Measurements from ENCODE around the gene CDC14B.
A peak's percentile ranks its signal among the peaks of the same experiment; 100 is the strongest.
"Not testable (repeated sequence)": the region's sequence is repeated elsewhere in the genome, so short reads cannot be mapped to it uniquely, and the experiment has no call there.

CDC14B gene

GRCh38 chr9:96619491-96620180 is at the start of gene CDC14B:
Gene CDC14B, minus strand, starts transcription at chr9:96619843. Its CDS starts 465 bp downstream, at chr9:96619378.
- H3K4me3 ChIP-seq = peak within 1 kb of the TSS; percentile 80
- H3K27ac ChIP-seq = peak within 1 kb of the TSS; percentile 59 to 90
- DNase-seq (ENCODE audit: low spot score) = peak; percentile 85
- TF ChIP-seq, protein P1, sequence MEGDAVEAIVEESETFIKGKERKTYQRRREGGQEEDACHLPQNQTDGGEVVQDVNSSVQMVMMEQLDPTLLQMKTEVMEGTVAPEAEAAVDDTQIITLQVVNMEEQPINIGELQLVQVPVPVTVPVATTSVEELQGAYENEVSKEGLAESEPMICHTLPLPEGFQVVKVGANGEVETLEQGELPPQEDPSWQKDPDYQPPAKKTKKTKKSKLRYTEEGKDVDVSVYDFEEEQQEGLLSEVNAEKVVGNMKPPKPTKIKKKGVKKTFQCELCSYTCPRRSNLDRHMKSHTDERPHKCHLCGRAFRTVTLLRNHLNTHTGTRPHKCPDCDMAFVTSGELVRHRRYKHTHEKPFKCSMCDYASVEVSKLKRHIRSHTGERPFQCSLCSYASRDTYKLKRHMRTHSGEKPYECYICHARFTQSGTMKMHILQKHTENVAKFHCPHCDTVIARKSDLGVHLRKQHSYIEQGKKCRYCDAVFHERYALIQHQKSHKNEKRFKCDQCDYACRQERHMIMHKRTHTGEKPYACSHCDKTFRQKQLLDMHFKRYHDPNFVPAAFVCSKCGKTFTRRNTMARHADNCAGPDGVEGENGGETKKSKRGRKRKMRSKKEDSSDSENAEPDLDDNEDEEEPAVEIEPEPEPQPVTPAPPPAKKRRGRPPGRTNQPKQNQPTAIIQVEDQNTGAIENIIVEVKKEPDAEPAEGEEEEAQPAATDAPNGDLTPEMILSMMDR (IDR thresholded peaks at IDR 0.05) = no peak

DNA sequence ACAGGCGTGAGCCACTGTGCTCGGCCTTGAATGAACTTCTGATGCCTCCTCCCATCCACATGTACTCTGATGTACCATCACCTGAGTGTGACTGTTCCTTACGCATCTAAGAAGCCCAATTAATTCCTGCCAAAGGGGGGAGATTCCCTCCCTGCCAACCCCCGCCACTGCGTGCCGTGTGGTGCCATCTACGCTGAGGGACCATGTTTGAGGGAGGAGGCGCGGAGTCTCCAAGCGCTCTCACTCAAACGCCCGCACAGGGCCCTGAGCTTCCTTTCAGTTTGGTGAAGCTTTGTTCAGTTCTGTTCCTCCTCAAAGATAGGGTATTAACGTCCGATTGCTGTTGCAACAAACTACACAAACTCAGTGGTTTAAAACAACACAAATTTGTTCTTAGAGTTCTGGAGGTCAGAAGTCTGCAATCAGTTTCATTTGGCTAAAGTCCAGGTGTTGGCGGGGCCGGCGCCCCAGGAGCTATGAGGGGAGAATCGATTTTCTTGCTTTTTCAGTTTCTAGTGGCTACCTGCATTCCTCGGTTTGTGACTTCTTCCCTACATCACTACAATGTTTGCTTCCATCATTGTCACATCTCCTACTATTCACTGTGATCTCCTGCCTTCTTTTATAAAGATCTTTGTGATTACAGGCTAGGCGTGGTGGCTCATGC is 49.4 kb upstream of the CDC14B start:
- Histone ChIP-seq H3K4me3 (no peak overlapping the region), H3K27ac (no peak overlapping the region)
- TF ChIP-seq, protein P1 (IDR thresholded peaks at IDR 0.05) = no peak
- DNase-seq (ENCODE audit: low spot score) = no peak

DNA sequence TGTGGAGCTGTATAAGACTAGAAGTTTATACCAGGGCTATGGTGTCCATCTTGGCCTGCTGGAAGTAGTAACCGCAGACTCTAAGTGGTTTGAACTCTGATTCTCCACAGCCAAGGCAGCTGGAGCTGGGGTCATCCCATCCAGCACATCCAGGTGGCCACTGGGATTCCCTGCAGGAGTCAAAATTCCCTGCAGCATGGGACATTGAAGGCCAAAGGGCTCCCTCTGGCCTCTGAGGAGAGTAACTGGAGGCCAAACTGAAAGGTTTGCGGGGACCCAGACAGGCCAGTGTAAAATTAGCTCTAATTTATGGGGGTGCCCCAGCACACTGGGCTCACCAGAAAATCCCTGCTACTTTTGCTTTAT is 47.7 kb upstream of the CDC14B start:
- no peak overlapping the region for H3K27ac ChIP-seq
- TF ChIP-seq, protein P1 (IDR thresholded peaks at IDR 0.05) = no peak
- DNase-seq (ENCODE audit: low spot score) = no peak
- no peak overlapping the region for H3K4me3 ChIP-seq

DNA sequence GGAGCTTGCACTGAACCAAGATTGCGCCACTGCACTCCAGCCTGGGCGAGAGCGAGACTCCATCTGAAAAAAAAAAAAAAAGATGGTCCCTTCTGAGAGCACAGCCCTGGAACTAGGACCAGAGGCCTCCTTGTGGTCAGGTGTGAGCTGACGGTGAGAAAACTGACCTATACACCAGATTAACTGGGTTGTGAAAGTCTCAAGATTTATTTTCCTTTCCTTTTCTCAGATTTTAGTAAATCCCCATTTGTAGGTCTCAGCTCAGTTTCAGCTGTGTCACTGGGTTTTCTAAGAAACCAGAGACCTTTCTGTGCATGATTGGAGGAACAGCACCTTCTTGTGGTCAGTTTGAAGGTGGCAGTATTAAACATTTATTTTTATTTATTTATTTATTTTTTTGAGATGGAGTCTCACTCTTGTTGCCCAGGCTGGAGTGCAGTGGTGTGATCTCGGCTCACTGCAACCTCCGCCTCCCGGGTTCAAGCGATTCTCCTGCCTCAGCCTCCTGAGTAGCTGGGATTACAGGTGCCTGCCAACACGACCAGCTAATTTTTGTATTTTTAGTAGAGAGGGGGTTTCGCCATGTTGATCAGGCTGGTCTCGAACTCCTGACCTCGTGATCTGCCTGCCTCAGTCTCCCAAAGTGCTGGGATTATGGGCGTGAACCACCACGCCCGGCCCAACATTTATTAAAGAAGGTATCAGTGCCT is 47.2 kb upstream of the CDC14B start:
- TF ChIP-seq, protein P1 (IDR thresholded peaks at IDR 0.05) = peak; percentile 76
- not testable (repeated sequence) for H3K27ac ChIP-seq; DNase-seq (ENCODE audit: low spot score); H3K4me3 ChIP-seq

DNA sequence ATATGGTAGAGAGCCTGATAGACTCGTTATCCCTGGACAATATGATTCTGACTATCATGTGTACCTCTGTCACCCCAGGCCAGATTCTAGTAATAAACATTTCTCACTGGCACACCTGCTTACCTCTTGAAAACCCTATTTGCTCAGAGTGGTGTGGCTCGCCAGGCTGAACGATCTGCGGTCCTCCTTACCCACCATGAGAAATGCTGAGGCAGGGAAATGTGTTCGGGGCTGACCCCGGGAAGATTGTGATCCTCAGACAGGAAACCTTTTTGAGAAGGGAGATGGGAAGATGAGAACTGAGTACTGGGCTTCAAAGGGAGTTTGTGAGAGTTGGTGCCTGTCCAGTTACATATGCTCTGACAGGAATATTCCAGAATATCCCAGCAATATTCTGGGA is 46.1 kb upstream of the CDC14B start:
- no peak for DNase-seq (ENCODE audit: low spot score)

DNA sequence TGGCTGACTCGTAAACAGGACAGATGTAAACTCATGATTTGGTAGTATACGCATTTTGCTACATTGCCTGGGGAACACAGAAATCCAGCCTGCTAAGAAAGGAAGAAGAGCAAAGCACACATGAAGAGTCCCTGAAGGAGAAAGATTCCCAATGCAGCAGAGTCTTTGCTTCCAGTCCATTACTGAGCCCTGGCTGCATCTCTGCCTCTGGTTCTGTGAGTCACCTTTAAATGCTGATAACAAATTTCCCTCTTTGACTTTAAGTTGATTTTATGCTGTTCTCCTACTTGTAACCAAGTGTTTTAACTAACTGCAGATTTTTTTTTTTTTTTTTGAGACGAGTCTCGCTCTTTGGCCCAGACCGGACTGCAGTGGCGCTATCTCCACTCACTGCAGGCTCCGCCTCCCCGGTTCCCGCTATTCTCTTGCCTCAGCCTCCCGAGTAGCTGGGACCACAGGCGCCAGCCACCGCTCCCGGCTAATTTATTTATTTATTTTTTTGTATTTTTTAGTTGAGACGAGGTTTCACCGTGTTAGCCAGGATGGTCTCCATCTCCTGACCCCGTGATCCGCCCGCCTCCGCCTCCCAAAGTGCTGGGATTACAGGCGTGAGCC is 44.0 kb upstream of the CDC14B start:
- H3K27ac ChIP-seq = no peak overlapping the region
- TF ChIP-seq, protein P1 (IDR thresholded peaks at IDR 0.05) = no peak
- no peak overlapping the region for H3K4me3 ChIP-seq
- DNase-seq (ENCODE audit: low spot score) = no peak

More for the DNA sequence above, 46.1 kb upstream of the CDC14B start:
- H3K4me3 ChIP-seq = no peak overlapping the region
- no peak overlapping the region for H3K27ac ChIP-seq
- TF ChIP-seq, protein P1 (IDR thresholded peaks at IDR 0.05) = no peak

All from coronary artery (tissue), 2 donors.